B cell (primary cell): ENCODE results near the gene NGEF. TPM values are rescaled to one million over a fixed set of nuclear protein-coding genes. Genes with fewer than 3 reads are reported as not detected.

ENCODE experiments used
- ATAC-seq: fragments of 200-7000 bp; cut with Tn5 transposase; one replicate; pipeline ENCODE4 v1.10.0; 2021; ENCODE audit warnings: low read depth, mild to moderate bottlenecking, moderate number of reproducible peaks, moderate library complexity
- CTCF ChIA-PET: fragments of 350-600 bp; sonication (Branson Sonifier 250); formaldehyde crosslinking; loops from one replicate; lab custom pipeline; 2021; ENCODE audit warnings: antibody characterized with exemption, inconsistent platforms; lab: Charles Lee
- POLR2A ChIA-PET: fragments of 350-600 bp; sonication (Branson Sonifier 250); formaldehyde crosslinking; loops from one replicate; lab custom pipeline; 2021; ENCODE audit warnings: antibody characterized with exemption; lab: Charles Lee
- DNase-seq: peaks from one replicate; pipeline ENCODE4 v3.0.0; 2013
- H2AFZ ChIP-seq: 2 replicates; pipeline ENCODE4 v1.6.1; 2012; ENCODE audit warnings: mild to moderate bottlenecking, low read depth, low read length; ENCODE audit not compliant: insufficient read depth, poor library complexity, severe bottlenecking
- H3K27ac ChIP-seq, 2 donors: 1 replicate in 1 of 2; 2 replicates in 1 of 2; pipeline ENCODE4 v1.5.1; 2012 to 2013; ENCODE audit warnings: low read length in 2 of 2, mild to moderate bottlenecking in 2 of 2, moderate library complexity in 1 of 2
- H3K27me3 ChIP-seq, 4 experiments: fragments of 200-600 bp in 1 of 4; sonication (generic) in 1 of 4; replicated peaks in 1 of 4; 1 replicate in 2 of 4; 2 replicates in 2 of 4; pipeline versions ENCODE4 v1.6.1 to v1.7.0; 2013 to 2016; ENCODE audit warnings: low read length in 3 of 4, mild to moderate bottlenecking in 2 of 4, mixed read lengths in 1 of 4, moderate library complexity in 1 of 4; ENCODE audit not compliant: insufficient read depth in 4 of 4, control insufficient read depth in 3 of 4; ENCODE audit errors: control extremely low read depth in 1 of 4
- H3K36me3 ChIP-seq, 2 experiments: replicated peaks in 1 of 2; 1 replicate in 1 of 2; 2 replicates in 1 of 2; pipeline versions ENCODE4 v1.6.1 to v1.7.1; 2013; ENCODE audit warnings: low read length in 1 of 2; ENCODE audit not compliant: insufficient read depth in 2 of 2, control insufficient read depth in 1 of 2; ENCODE audit errors: control extremely low read depth in 1 of 2, extremely low read depth in 1 of 2
- H3K4me1 ChIP-seq, 2 donors: fragments of 200-600 bp in 1 of 2; sonication (generic) in 1 of 2; 1 replicate in 1 of 2; 2 replicates in 1 of 2; pipeline versions ENCODE4 v1.5.1 to v1.6.1; 2013 to 2017; ENCODE audit warnings: low read length in 2 of 2; ENCODE audit not compliant: control insufficient read depth in 2 of 2, insufficient read depth in 2 of 2
- H3K4me2 ChIP-seq: replicated peaks from 2 replicates; pipeline ENCODE3; 2012; ENCODE audit warnings: mild to moderate bottlenecking, low read depth, low read length; ENCODE audit not compliant: poor library complexity, severe bottlenecking
- H3K4me3 ChIP-seq, 5 experiments: fragments of 200-600 bp in 1 of 5; sonication (generic) in 1 of 5; 1 replicate in 3 of 5; 2 replicates in 2 of 5; pipeline versions ENCODE4 v1.5.1 to v1.7.0; 2011 to 2016; ENCODE audit warnings: low read length in 4 of 5, mild to moderate bottlenecking in 4 of 5, low read depth in 2 of 5, control low read depth in 1 of 5, moderate library complexity in 1 of 5; ENCODE audit not compliant: insufficient read depth in 1 of 5; ENCODE audit errors: control extremely low read depth in 1 of 5, extremely low read depth in 1 of 5
- H3K79me2 ChIP-seq: fragments of 200-600 bp; sonication (generic); one replicate; pipeline ENCODE4 v1.6.0; 2016; ENCODE audit warnings: low read length; ENCODE audit not compliant: control insufficient read depth, insufficient read depth
- H3K9ac ChIP-seq: fragments of 200-600 bp; sonication (generic); 2 replicates; pipeline ENCODE4 v1.6.1; 2017; ENCODE audit warnings: mild to moderate bottlenecking, low read length, moderate library complexity
- H3K9me3 ChIP-seq, 3 donors: one replicate each; pipeline versions ENCODE4 v1.6.1 to v1.7.1; 2013; ENCODE audit warnings: low read length in 2 of 3; ENCODE audit not compliant: control insufficient read depth in 2 of 3, insufficient read depth in 1 of 3; ENCODE audit errors: control extremely low read depth in 1 of 3
- H4K20me1 ChIP-seq: 2 replicates; pipeline ENCODE4 v1.6.0; 2012; ENCODE audit warnings: mild to moderate bottlenecking, low read length; ENCODE audit not compliant: insufficient read depth, control insufficient read depth, poor library complexity, severe bottlenecking
- H3K27ac Mint-ChIP-seq: one replicate; pipeline ENCODE4 v1.8.0; 2021; ENCODE audit warnings: mixed read lengths
- H3K27me3 Mint-ChIP-seq: one replicate; pipeline ENCODE4 v1.8.0; 2021; ENCODE audit warnings: mixed read lengths
- H3K4me1 Mint-ChIP-seq: one replicate; pipeline ENCODE4 v1.8.0; 2021; ENCODE audit warnings: mixed read lengths
- H3K4me3 Mint-ChIP-seq: one replicate; pipeline ENCODE4 v1.8.0; 2021; ENCODE audit warnings: mixed read lengths
- H3K9me3 Mint-ChIP-seq: one replicate; pipeline ENCODE4 v1.8.0; 2022; ENCODE audit warnings: mixed read lengths; ENCODE audit not compliant: insufficient read depth
- CTCF ChIP-seq: fragments of 200-600 bp; IDR thresholded peaks from one replicate; pipeline ENCODE4 v1.8.0; 2022; ENCODE audit warnings: antibody characterized with exemption, mild to moderate bottlenecking
- EZH2 ChIP-seq: IDR thresholded peaks from 2 replicates; pipeline ENCODE4 v1.6.1; 2012; ENCODE audit warnings: borderline replicate concordance, low read depth, mild to moderate bottlenecking, moderate library complexity, low read length; ENCODE audit not compliant: insufficient read depth, poor library complexity, severe bottlenecking
- WGBS: methylation state at CpG from one replicate; pipeline ENCODE4 v1.1.5; 2013; ENCODE audit warnings: missing lambda C conversion rate; ENCODE audit not compliant: insufficient coverage; 5-methylcytosine and 5-hydroxymethylcytosine counted together
- intact Hi-C: fragments of 100-400 bp; cut with micrococcal nuclease; formaldehyde crosslinking; loops from one replicate; pipeline ENCODE4 v1.10.0; 2022
- polyA plus RNA-seq: library from polyadenylated mRNA; depleted of rRNA; stranded (reverse); fragments of >200 nt; gene quantifications from 2 replicates; pipeline ENCODE4 v1.2.3, GENCODE V29; 2012
- total RNA-seq, 2 donors: library from RNA; stranded (reverse); fragments of 120-200 nt in 1 of 2; gene quantifications; 1 replicate in 1 of 2; 2 replicates in 1 of 2; pipeline versions ENCODE4 v1.2.3 to v1.2.4, GENCODE V29; 2013 to 2022

Gene NGEF
- total and polyA plus RNA-seq, 2 donors (not counting 1 experiment from before 2014, with no cell fraction given), result not detected

- no peak for TF ChIP-seq CTCF
- TF ChIP-seq EZH2, result no peak
- ChIA-PET POLR2A (no interaction called here), CTCF (interaction anchor here (1.3 kb wide), 1 partner anchor 154 kb away, joined by 3 read pairs; no protein-coding TSS in a partner anchor)
- Mint-ChIP-seq H3K27ac (no peak overlapping the region), H3K4me3 (no peak overlapping the region), H3K27me3 (peaks cover 10% of the 10 kb centered on the region), H3K4me1 (peaks cover under 1% of the 10 kb centered on the region), H3K9me3 (no peaks in the 10 kb centered on the region)
- Histone ChIP-seq H3K4me1 (peaks cover under 1 to 2% of the 10 kb centered on the region in 2 donors), H3K9me3 (no peaks in the 10 kb centered on the region), H3K36me3 (no peaks in the 10 kb centered on the region), H3K79me2 (no peaks in the 10 kb centered on the region), H3K4me2 (no peak overlapping the region), H3K27ac (no peak overlapping the region), H3K27me3 (no peaks in the 10 kb centered on the region), H3K9ac (no peak overlapping the region), H3K4me3 (no peak overlapping the region), H4K20me1 (no peaks in the 10 kb centered on the region), H2AFZ (no peak overlapping the region)
- intact Hi-C loops, result no loop called here
- ATAC-seq, result no peak
- WGBS, result no CpG with 5 or more reads among the region's 6 CpGs
- DNase-seq, result no peak
These were observed 6.4 kb downstream of the NGEF start for GRCh38 chr2:233006648-233007047.

GRCh38 chr2:233005096-233005495 lies 8.0 kb downstream of the NGEF start:
- ATAC-seq (no peak), DNase-seq (no peak)
- ChIA-PET CTCF (no interaction called here), POLR2A (no interaction called here)
- no peaks in the 10 kb centered on the region for H3K4me1 ChIP-seq
- H3K27me3 ChIP-seq, result no peaks in the 10 kb centered on the region
- no peak overlapping the region for H2AFZ ChIP-seq
- Mint-ChIP-seq H3K27me3 (peaks cover 10% of the 10 kb centered on the region), H3K4me1 (no peaks in the 10 kb centered on the region), H3K9me3 (no peaks in the 10 kb centered on the region), H3K27ac (no peak overlapping the region), H3K4me3 (no peak overlapping the region)
- TF ChIP-seq CTCF, result no peak
- TF ChIP-seq EZH2, result no peak
- no peak overlapping the region for H3K9ac ChIP-seq
- H3K79me2 ChIP-seq, result no peaks in the 10 kb centered on the region
- H3K4me3 ChIP-seq, result no peak overlapping the region
- intact Hi-C loops, result no loop called here
- 96% methylated on average over 5 of the region's 6 CpGs for WGBS
- H4K20me1 ChIP-seq, result no peaks in the 10 kb centered on the region
- H3K27ac ChIP-seq, result no peak overlapping the region
- H3K9me3 ChIP-seq, result peaks cover 0 to 5% (median 0%) of the 10 kb centered on the region in 3 donors
- H3K4me2 ChIP-seq, result no peak overlapping the region
- no peaks in the 10 kb centered on the region for H3K36me3 ChIP-seq
